NCI-H82 treated with DMSO at 0.1 percent for 48 hours (cell line): ENCODE results near the gene DLGAP1.
A peak's percentile ranks its signal among the peaks of the same experiment; 100 is the strongest.
"Not testable (repeated sequence)": the region's sequence is repeated elsewhere in the genome, so short reads cannot be mapped to it uniquely, and the experiment has no call there.

ENCODE experiments used
- DNase-seq: peaks from one replicate; lab custom pipeline; 2025; ENCODE audit not compliant: unreplicated experiment; lab: John Stamatoyannopoulos, UW

The DLGAP1 gene

DNA sequence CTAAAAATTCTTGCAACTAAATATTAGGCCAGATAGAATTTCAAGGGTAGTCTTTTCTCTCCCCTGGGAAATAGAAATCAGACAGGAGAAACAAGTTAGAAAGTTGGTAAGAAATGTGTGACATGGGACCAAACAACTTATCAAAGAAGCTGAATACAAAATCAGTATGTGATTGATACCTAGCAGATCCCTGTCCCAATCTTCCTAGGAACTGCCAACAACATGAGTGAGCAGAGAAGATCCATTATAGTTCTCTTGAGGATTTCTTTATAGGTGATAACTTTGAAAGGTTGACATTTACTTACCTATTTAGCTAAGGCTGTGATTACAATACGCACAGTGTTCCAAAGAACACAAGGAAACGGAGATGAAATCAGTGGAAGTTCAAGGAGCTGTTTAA, 162.4 kb downstream of the DLGAP1 start:
- no peak for DNase-seq

DNA sequence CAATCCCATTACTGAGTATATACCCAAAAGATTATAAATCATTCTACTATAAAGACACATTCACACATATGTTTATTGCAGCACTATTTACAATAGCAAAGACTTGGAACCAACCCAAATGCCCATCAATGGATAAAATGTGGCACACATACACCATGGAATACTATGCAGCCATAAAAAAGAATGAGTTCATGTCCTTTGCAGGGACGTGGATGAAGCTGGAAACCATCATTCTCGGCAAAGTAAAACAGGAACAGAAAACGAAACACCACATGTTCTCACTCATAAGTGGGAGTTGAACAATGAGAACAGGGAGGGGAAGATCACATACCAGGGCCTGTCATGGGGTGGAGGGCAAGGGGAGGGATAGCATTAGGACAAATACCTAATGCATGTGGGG, 167.8 kb downstream of the DLGAP1 start:
- DNase-seq, result not testable (repeated sequence)

DNA sequence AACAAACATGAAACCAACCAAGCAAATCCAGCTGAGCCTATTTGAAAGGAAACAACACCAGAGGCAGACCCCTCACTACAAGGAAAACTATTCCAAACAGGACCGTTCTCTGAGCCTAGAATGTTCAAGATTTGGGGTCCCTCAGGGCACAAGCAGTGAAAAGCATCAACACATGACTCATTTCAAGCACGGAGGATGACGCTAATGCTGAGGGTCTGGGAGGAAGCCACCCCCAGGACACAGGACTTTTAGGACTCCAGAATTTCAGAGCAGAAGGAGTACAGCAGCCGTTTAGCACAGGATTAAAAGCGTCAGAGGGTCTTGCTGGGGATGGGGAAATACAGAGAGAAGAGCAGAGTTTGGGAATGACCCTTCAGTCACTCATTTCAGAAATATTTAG, 168.9 kb downstream of the DLGAP1 start:
- DNase-seq, result no peak

DNA sequence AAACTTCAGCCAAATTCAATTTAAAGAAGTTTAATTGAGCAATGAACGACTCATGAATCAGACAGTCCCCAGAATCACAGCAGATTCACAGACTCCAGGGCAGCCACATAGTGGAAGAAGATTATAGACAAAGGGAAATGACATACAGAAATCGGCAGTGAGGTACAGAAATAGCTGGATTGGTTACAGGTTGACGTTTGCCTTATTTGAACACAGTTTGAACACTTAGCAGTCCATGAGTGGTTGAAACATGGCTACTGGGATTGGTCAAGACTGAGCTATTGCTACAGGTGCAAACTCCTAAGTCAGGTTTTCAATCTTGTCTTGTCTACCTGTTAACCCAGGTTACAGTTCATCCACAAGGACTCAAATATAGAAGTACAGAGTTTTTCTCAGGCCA, 169.6 kb downstream of the DLGAP1 start:
- no peak for DNase-seq

DNA sequence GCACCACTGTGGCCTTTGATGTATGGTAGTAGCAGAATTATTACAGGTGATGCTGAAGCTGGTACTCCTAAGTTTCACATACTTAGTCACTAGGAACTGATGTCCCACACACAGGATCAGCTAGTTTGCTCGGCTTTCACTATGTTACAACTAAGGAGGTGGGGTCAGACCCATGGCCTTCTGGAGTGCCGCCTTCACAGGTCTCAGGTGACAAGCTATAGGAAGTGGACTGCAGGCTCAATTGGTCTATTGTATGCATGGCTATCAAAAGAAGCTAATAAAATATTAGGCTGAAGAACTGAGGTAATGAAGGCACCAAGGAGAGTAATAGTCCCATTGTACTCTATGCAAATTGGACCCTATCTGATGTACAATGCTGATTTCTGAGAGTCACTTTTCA, 170.6 kb downstream of the DLGAP1 start:
- DNase-seq, result no peak

DNA sequence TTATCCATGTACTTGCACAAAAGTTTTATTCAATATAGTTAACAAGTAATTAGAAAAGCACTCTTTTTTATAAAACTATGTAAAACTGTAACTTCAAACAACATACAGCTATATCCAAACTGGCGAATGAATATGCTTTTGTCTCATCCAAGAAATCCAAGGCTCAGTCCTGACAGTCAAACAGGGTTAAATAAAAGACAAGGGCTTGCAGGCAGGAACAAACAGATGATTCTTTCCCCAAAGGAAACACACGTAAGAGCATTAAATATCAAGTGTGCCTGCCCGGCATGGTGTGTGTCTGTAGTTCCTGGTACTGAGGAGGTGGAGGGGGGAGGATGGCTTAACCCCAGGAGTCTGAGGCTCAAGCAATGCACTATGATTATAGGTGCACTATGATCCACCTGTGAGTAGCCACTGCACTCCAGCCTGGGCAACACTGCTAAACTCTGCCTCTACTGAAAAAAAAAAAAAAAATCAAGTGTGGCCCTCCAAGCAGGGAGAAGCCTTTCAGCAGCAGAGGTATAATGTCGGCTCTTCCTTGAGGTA, 171.3 kb downstream of the DLGAP1 start:
- peak; percentile 7 for DNase-seq

DNA sequence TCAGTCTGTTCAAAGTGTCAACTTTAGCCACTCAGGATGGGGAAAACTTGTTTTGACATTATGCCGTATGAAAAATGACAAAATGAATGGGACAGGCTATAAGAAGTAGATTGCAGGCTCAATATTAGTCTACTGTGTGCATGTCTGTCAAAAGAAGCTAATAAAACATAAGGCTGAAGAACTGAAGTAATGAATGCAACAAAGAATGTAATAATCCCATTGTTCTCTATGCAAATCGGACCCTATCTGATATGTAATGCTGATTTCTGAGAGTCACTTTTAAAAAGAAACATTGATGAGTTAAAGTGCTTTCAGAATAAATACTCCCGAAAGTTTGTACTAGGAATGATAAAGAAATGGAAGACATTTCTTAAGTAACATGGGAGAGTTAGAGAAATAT, 172.2 kb downstream of the DLGAP1 start:
- no peak for DNase-seq

DNA sequence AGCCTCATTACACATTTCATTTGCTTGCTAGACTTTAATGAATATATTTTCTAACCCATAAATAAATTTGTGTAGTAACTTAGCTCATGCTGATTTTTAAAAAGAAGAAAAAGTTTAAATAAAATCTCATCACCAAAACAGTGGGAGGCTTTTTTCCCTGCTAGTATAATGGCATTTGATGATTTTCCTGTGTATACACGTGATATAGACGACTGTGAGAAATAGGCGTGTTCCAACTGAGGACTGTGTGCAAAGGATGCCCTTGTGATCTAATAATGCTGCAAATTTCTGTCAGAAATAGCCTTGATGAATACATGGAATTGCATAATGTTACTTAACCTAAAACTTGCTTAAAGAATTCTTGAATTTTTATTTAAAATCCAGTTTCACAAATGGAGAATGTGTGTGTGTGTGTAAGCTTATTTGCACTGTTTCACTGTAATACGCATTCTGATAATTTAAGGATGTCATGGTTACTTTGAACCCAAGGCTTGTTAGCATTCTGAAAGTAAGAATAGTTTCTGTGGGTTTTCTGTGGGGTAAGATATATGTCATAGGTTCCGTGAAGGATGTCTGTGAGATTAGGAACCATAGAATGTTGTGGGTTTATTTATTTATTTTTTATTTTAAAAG, 178.0 kb downstream of the DLGAP1 start:
- DNase-seq, result no peak

DNA sequence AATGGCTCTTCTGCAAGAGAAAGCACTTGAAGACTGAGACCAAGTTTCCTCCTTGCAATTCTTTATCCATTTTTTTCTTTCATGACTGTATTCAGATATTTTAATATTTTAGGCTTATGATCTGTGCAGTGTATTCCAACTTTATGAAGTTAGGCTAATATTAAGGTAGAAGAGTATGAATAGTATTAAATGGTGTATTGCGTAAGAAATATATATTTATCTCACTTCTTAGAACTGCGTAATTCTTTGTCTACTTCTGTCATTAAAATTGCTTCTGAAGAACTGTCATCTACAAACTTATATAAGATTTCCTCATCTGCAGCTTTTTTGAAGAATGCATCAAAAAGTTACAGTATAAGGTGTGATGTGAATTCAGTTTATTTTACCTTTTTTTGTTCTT, 183.2 kb downstream of the DLGAP1 start:
- DNase-seq, result no peak

DNA sequence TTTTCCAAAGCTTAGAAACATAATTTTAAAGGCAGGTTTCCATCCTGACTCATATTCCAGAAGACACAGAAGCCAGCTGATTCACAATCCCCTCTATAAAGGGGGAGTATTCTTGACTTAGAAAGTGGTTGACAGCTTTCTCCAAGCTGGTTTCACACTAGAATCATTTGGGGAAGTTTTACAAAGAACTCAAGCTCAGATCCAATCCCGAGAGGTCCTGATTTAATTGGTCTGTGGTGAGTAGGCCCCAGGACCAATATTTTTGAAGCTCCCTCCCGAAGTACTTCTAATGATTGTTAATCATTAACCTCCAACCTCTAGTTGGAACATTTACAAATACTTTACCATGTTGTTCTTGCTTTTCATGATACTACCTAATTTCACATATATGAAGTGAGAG, 184.1 kb downstream of the DLGAP1 start:
- no peak for DNase-seq

DNA sequence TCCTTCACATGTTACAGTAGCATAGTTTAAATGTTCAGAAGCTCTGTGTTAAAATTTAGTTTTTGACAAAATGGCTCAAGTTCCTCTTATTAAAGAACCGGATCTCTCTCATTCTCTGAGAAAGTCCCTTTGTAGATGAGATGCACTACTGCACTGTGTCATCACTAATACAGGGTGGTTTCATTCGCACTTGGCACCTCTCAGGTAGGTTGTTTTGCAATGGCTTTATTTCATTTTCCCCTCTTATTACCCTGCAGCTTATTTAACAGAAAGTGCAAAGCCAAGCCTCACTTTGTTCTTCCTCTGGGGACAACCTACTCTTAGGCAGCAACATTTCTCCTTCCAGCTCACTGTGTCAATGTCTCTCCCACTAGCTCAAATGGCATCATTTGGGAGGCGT, 185.1 kb downstream of the DLGAP1 start:
- DNase-seq, result no peak

DNA sequence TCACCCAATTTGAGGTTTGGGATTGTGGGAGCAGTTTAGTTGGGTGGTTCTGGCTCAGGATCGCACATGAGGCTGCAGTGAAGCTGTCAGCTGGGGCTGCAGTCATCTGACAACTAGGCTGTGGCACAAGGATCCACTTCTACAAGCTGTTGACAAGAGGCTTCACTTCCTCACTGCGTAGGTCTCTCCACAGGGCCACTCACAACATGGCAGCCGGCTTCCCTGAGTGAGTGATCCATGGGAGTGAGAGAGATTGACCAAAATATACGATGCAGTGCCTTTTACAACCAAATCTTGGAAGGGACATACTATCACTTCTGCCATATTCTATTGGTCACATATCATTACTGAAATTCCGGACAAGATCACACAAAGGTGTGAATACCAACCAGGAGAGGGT, 187.5 kb downstream of the DLGAP1 start:
- no peak for DNase-seq

DNA sequence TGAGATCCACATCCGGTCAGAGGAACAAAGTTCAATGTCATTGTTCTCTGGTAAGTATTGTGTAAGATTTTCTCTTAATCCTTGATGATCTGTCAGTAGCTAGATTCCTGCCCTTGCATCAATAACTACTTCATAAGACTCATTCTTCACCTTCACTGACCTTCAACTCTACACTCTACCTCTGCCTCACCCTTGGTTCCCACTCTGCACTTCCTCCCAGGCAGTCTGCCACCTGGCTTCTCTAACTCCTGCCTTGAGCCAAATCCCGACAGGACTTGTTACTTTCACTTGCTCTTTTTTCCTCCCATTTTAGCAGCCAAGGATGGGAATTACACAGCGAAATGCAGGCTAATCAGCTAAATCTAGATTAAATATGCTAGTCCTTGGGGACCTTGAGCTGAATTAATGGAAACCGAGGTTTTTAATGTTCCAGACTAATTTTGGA, 190.7 kb downstream of the DLGAP1 start:
- DNase-seq, result no peak

DNA sequence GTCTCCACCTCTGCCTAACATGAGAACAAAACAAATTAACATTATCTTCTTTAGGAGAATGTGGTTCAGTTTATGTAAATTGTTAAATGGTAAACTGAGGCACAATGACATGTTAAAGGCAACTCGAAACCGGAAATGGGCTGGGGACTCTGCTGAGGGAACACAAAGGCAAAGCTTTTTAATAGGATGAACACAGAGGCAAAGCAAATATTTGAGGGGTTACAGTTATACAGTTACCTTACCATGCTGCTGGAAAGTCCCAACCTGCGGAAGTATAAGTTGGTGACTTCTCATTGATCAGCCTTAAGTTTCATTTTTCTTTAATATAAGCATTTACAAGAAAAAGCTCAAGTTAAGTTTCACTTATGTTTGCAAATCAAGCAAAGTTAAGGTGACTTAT, 195.0 kb downstream of the DLGAP1 start:
- no peak for DNase-seq

DNA sequence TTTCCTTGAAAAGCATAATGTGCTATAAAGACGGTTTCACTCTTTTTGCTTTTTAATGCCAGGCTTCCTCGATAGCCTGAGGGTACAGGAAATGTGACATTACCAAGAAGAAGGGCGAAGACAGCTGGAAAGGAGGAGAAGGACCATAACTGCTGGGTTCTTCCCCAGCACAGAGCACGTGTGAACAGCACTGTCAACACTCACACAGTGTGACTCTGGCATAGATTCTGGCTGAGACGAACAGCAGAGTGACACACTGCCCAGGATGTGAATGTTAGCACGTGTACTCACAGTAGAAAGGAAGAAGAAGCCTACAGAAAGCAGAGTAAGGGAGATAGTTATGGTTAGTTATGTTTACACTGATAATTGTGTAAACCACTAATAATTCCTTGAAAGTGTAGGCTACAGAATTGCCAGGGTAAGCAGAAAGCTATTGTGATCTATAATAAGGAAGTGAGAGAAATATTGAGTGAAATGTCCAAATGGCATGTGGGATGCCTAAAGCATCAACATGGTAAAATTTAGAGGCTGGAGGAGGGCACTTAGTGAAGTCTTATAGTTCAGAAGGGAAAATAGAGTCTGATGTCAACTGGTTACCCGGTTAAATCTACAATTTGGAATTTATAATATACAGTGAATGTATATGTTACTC, 198.2 kb downstream of the DLGAP1 start:
- DNase-seq, result no peak

DNA sequence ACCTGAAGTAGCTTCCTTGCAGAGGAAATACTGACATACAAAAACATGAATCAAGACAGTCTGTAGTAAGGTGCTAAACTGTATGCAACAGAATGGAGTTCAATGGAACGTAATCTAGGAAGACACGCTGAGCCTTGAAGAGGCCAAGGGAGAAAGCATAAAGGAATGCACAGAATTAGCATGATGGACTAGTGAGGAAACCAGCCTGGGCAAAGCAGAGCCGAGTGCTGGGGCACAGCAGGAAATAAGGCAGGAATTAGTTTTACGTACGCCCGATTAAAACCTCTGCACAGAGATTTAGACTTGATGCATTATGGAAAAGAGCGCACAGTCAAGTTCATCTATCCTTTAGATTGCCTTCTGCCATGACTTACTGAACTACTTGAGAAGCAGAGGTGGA, 200.3 kb downstream of the DLGAP1 start:
- DNase-seq, result no peak

DNA sequence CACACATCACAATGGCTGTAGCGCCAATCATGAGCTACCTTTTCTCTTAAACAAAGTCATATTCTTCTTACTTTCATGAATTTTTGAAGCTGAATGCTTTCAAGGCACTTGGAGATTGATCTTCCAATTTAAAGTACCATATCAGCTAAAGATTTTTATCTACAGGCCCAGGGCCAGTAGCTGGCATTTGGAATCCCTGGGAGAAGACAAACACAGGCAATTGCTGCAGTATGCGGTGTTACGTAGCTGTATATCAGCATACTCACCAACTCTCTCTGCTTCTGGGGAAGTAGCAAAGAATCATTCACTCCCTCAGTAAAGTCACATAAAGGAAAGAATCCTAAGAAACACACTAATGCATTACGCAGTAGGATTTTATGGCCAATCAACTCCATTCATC, 202.3 kb downstream of the DLGAP1 start:
- no peak for DNase-seq

DNA sequence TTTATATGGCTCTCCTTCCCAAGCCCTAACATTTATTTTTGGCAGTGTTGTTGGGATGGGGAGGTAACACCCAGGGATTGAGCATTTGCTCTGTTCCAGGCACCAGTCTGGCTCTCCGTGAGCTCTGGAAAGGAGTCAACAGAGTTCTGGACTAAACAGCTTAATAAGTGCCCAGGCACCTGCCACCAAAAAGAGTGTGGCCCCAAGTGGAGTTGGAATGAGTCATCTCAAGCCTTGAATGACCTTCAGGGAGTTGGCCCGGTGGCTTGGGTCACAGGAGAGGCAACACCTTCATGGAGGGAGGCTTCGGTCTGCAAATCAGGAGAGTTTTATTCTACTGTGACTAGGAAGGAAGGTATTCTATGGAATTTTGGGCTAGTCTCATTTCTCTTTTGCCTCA, 203.2 kb downstream of the DLGAP1 start:
- DNase-seq, result no peak

DNA sequence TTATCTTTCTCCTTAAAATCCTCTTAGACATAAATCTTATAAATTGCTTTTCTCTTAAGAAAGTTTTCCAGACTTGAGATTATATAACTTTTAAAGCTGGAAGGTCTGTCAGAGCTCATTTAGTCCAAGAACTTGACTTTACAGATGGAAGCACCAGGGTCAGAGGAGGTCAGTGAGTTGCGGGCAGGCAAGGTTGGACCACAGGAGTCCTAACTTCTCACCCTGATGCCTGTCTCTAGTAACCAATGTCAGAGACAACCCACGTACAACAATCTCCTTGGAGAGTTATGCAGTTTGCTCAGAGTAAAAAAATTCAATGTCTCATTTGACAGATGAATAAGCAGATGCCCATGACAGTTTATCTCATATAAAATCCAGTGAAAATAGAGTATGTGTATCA, 203.9 kb downstream of the DLGAP1 start:
- DNase-seq, result peak; percentile 84

DNA sequence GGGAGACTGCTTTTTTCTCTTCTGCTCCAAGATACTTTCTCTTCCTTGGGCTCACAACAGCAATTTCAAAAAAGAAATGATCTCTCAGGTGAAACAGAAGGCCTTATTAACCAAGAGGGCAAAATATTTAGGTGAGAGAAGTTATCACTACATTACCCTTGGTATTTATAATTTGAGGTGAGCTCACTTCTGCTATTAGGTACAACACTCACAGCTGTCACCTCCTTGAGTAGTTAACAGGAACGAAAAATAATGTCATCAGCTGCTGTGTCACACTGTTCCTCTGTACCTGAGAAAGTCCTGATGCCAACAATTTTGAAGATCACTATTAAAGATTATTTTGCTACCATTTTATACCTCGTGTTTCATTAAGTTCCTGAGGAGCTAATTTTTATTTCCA, 205.0 kb downstream of the DLGAP1 start:
- DNase-seq, result peak; percentile 50

DNA sequence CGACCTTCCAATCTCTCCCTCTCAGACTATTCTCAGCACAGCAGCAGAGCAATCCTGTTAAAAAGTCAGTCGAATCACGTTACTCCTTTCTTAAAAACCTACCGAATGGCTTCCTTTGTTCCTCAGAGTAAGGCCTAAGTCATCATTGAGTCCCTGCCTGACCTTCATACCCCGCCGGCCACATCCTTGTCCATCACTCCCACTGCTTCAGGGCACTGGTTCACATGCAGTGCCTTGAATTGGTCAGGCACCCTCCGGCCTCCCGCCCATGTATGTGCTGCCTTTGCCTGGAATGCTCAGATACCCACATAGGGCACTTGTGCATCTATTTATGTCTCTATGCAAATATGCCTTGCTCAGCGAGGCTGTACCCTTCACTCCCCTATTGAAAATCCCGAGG, 206.4 kb downstream of the DLGAP1 start:
- no peak for DNase-seq

DNA sequence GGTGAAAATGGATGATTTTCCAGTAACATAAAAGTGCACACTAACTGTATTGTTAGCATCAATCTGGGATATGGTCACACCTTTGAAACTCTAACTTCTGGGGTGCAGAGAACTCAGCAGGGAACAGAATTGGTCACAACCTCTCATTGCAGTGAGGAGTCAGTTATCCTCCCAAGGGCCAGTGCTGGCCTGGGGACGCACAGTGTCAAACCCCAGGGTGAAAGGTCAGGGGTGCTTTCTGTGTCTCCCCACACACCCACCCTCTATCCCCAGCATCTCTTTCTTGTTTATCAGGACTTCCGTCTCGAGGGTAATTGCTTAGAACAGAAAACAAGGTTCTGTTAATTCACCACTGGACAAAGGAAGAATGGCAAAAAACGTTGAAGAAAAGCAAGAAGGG, 208.7 kb downstream of the DLGAP1 start:
- DNase-seq, result no peak

DNA sequence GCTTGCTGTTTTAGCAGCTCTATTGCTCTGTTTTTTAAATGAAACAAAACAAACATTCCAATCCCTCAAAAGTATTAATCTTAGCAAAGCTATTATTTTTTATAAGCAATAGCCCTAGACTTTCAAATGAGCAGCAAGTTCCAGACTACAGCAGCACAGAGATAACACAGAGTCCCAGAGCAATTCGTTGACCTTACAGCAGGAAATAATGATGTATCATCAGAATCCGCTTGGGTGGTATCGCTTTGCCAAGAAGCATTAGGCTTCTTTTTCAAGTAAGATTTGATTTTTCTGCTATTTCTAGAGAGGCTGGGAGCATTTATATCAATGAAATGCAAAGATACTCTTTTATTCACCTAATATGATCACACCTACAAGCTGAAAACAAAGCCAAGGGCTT, 209.7 kb downstream of the DLGAP1 start:
- DNase-seq, result no peak
